ENCODE data around the gene FFAR2.

Gene FFAR2

DNA sequence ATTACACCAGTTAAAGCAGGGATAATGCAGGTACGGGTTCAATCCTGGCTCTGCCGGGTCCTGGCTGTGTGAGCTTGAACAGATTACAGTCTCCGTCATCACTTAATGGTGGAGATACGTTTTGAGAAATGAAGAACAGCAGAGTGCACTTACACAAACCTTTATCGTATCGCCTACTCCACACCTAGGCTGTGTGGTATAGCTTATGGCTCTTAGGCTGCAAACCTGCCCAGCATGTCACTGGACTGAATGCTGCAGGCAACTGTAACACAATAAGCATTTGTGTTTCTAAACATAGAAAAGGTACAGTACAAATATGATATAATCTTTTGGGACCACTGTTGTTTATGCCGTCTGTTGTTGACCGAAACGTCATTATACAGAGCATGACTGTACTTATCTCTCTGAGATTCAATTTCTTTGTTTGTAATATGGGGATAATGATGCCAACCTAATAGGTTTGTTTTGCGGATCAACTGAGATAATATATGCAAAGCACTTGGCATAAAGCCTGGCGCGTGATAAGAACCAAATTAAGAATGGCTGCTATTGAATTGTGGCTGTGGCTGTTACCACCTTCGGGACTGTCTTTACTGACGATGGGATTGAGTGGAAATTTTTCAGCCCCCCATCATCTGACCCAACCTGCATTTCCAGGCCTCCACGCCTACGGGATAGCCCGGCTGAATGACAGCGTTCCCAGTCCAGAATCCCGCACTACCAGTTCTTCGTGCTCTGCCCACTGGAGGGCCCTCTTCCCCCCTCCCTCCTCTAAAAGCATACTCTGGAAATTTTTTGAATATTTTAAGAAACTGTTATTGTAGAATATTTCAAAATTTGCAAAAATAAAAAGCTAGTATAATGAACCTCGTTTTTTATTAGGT, 31.0 kb downstream of the FFAR2 start:
- TF ChIP-seq, protein P1, sequence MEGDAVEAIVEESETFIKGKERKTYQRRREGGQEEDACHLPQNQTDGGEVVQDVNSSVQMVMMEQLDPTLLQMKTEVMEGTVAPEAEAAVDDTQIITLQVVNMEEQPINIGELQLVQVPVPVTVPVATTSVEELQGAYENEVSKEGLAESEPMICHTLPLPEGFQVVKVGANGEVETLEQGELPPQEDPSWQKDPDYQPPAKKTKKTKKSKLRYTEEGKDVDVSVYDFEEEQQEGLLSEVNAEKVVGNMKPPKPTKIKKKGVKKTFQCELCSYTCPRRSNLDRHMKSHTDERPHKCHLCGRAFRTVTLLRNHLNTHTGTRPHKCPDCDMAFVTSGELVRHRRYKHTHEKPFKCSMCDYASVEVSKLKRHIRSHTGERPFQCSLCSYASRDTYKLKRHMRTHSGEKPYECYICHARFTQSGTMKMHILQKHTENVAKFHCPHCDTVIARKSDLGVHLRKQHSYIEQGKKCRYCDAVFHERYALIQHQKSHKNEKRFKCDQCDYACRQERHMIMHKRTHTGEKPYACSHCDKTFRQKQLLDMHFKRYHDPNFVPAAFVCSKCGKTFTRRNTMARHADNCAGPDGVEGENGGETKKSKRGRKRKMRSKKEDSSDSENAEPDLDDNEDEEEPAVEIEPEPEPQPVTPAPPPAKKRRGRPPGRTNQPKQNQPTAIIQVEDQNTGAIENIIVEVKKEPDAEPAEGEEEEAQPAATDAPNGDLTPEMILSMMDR (IDR thresholded peaks at IDR 0.05; ENCODE audit: borderline replicate concordance, control extremely low read depth, extremely low read depth, insufficient read depth, missing control alignments): no peak
- DNase-seq (ENCODE audit: low spot score): no peak
- in situ Hi-C loops (cut with MboI; ENCODE audit: low sequenced_read_pairs, unreplicated experiment): no loop called here

DNA sequence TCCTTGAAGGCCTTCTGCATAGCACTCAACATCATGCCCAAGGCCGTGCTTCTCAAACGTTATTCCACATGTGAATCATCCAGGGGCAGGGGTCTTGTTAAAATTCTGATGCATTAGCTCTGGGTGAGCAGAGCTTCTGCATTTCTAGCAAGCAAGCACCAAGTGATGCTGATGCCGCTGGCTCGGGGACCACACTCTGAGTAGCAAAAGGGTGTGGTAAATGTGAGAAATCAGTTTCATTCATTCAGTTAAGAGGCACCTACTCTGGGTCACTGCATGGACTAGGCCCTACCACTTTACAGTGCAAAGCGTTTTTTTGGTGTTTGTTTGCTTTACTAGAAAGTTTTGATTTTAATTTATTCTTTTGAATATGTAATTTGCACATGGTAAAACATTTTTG, 35.0 kb downstream of the FFAR2 start:
- TF ChIP-seq, protein P1 (IDR thresholded peaks at IDR 0.05; ENCODE audit: borderline replicate concordance, control extremely low read depth, extremely low read depth, insufficient read depth, missing control alignments): no peak
- in situ Hi-C loops (cut with MboI; ENCODE audit: low sequenced_read_pairs, unreplicated experiment): no loop called here
- DNase-seq (ENCODE audit: low spot score): no peak

DNA sequence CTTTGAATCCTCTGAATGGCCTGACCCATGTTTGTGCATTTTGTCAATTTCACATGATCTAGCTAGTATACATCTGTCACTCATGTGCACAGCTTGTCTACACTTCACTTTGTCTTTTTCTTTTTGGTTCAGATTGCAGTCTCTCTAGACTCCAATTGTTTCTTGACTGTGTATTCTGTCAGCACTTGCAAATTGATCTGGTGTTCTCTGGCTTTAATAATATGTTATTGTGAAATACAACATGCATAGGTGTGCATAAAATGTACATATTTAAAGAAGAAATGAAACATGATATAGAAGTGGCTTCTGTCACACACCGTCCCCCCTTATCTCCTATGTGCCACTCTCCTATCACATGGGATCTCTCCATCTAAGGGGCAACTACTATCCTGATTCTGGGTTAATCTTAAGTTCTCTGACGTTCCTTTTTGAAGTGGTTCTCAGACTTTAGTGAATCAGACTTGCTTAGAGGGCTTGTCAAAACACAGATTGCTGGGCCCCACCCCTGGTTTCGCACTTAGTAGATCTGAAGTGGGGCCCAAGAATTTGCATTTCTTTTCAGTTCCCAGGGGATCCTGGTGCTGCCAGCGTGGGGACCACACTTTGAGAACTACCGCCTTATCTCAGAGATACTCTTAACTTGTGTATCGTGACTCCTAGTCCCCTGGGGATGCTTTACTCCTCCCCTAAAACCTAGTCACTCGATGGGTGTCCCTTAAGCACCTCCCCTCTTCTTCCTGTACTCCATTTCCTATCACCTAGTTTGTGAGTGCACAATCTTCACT, 36.4 kb downstream of the FFAR2 start:
- peak; percentile 85 for DNase-seq (ENCODE audit: low spot score)
- TF ChIP-seq, protein P1 (IDR thresholded peaks at IDR 0.05; ENCODE audit: borderline replicate concordance, control extremely low read depth, extremely low read depth, insufficient read depth, missing control alignments): no peak
- in situ Hi-C loops (cut with MboI; ENCODE audit: low sequenced_read_pairs, unreplicated experiment): no loop called here

DNA sequence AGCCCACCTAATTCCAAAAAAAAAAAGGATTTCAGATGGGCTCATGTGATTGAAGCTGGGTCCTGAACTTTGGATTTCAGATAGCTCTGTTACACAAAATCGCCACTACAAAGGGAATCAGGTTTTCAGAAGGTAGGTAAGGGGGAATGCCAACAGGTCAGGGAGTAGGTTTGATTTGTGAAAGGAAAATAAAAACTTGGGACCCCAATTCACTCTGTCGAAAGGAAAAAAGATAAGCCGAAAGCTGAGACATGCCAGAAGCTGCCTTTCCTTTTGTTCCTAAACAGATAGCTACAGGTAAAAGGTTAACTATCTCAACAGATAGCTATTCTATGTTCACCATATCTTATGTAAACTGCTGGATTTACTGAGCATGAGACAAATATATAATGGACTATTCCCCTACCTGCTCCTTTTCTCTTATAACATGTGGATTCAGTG, 38.2 kb downstream of the FFAR2 start:
- TF ChIP-seq, protein P1 (IDR thresholded peaks at IDR 0.05; ENCODE audit: borderline replicate concordance, control extremely low read depth, extremely low read depth, insufficient read depth, missing control alignments): no peak
- no peak for DNase-seq (ENCODE audit: low spot score)
- in situ Hi-C loops (cut with MboI; ENCODE audit: low sequenced_read_pairs, unreplicated experiment): no loop called here

DNA sequence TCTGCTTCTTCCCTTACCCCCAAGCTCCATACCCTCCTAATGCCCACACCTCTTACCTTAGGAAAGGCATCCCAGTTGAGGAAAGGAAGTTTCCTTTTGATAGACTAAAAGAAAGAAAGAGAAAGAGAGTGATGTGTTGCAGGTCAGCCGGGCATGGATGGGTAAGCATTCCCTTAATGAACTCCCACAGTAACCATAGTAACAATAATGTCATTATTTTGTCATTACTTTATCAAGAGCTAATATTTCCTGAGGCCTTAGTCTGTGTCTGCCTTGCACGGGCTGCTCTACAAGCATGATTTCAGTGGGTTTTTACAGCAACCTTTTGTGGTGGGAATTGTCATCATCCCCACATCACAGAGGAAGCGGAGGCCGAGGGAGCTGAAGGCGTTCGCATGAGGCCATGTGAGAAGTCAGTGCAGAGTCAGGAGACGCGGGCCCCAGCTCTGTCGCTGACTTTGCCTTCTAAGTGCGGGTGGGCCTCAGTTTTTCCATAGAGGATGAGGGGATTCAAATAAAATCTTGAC, 39.7 kb downstream of the FFAR2 start:
- in situ Hi-C loops (cut with MboI; ENCODE audit: low sequenced_read_pairs, unreplicated experiment): no loop called here
- TF ChIP-seq, protein P1 (IDR thresholded peaks at IDR 0.05; ENCODE audit: borderline replicate concordance, control extremely low read depth, extremely low read depth, insufficient read depth, missing control alignments): no peak
- DNase-seq (ENCODE audit: low spot score): no peak

DNA sequence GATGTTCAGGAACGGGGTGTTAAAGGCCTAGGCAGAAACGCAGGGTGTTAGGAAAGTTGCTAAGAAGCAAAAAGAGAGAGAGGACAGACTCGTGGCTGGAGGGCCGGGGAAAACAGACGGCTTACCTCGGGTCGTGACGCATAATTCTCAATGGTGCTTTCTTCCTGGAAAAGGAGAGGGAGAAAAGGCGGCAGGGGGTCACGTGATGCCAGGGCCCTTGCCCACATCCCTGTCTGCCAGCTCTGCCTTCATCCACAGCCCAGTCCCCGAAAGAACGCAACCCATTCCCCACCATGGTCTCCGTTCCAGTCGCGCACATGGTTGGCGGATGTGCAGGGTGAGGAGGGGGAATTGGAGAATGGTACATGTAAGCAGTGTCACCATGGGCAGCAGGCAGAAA, 40.6 kb downstream of the FFAR2 start:
- in situ Hi-C loops (cut with MboI; ENCODE audit: low sequenced_read_pairs, unreplicated experiment): no loop called here
- TF ChIP-seq, protein P1 (IDR thresholded peaks at IDR 0.05; ENCODE audit: borderline replicate concordance, control extremely low read depth, extremely low read depth, insufficient read depth, missing control alignments): no peak
- no peak for DNase-seq (ENCODE audit: low spot score)
